DMS153 (cell line): ENCODE data around the gene SRRM3.
"Not testable (repeated sequence)": the region's sequence is repeated elsewhere in the genome, so short reads cannot be mapped to it uniquely, and the experiment has no call there.

Source experiments
- DNase-seq: peaks from one replicate; lab custom pipeline; 2025; lab: John Stamatoyannopoulos, UW

SRRM3 gene

DNA sequence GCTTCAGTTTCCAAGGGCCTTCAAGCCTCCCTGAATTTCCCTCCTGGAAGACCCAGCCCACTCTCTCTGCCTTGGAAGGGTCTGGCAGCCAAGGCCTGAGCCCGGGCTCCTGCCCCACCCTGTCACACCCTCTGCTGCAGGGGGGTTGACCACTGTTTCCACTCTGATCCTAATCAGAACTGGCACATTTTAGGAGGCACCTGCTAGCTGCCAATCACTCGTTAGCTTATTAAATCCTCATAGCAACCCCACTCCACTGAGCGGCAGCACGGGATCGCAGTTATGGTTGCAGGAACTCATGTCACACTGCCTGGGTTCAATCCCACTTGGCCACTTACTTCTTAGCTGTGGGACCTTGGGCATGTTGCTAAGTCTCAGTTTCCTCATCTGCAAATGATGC lies 113.7 kb downstream of the SRRM3 start:
- DNase-seq = no peak

DNA sequence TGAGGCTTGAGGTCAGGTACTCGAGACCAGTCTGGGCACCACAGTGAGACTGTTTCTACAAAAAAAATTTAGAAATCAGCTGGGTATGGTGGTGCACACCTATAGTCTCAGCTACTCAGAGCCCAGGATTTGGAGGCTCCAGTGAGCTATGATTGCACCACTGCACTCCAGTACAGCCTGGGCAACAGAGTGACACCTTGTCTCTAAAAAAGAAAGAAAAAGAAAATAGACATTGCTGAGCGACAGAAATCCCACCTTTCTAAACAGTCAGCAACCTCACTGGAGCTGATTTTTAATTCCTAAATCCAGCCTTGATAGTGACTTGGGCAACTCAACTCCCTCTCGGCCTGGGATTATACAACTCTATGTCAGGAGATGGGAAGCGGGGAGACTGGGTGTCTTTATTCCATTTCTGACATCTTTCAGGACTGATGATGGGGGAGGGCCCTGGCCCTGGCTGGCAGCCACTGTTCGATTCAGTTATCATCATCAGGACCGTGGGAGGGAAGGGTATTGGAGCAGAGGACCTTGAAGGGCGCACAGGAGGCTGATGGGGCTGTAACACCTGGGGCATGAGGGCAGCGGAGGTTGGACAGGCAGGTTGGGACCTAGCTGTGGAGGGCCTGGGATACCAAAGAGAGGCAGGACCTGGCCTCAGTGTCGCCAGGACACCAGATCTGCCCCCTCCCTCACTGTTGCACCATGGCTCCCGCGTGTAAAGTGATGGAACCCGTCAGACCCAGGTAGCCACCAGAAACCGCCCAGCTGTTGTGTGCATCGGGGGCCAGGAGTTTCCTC lies 115.5 kb downstream of the SRRM3 start:
- DNase-seq = no peak

DNA sequence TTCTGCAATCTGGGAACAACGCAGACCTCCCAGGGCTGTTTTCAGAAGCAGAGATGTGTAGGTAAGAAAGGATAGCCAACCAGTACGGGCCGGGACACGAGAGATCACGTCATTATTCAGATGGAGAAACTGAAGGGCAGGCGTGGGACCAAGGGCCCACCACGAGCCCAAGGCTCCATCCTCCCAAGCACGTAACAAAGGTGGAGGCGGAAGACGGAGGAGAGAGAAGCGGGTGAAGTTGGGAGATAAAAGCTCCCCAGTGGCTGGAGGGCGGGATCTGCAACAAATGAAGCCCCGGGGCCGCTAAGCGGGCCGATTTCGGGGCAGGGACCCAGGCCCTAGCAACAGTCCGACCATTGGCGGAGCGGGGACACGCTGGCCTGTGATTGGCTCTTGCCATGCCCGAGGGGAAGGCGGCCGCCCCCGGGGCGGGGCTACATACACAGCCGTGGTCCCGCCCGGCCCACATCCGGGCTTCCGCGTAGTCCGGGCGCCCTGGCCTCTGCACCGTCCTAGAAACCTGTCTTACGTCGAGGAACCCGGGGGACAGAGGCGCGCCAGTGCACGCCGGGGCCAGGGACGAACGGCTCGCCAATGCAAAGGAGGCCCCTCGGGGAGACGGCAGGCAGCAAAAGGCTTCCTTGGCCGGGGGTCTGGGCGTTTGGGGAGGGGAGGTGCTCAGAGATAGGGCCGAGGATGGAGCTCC lies 116.2 kb downstream of the SRRM3 start:
- peak; percentile 95 for DNase-seq

DNA sequence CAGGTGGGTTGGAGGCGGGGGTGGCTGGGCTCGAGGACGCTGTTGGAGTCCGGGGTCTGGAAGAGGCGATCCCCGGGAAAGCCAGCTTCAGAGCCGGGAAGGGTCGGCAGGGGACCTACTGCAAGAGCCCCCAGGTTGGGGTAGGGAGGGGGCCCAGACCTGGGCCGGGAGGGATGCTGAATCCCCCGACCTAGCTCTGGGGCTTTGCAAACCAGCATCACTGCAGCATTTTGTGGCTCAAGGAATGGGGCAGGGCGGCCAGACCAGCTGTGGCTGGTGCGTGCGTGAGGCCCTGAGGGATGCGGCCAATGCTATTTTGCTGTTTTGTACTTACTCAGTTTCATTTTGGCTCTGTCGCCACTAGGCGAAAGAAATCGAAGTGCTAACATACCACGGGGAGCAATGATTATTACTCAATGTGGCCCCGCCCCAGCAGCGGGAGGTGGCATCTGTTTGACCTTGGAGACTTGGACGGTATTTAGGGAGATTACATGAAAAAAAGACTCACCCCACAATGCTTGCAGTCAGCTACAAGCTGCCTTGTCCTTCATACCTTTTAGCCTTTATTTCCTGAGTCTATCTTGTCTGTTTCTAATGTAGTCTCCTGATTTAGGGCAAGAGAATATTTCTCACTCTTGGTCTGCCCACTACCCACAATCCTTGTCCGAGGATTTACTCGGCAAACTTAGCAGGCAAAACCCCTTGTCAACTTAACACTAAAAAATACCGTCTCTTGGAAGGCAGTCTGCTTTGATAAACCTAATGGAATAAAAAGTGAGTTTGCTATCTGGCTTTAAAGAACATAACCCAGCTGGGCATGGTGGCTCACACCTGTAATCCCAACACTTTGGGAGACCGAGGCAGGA lies 117.0 kb downstream of the SRRM3 start:
- peak; percentile 23 for DNase-seq

DNA sequence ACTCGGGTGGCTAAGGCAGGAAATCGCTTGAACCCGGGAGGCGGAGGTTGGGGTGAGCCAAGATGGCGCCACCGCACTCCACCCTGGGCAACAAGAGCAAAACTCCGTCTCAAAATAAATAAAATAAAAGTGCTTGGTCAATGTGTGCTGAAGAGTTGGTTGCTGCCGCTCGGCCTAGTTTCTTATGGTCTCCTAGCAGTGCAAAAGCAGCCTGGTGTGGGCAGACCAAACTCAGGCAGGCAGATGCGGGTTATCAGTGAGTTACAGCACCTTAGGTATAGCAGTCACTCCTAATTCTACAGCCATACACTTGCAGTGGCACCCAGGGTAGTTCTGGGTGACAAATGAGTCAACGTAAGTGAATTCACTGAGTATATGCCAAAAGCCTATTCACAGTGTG lies 123.4 kb downstream of the SRRM3 start:
- no peak for DNase-seq

DNA sequence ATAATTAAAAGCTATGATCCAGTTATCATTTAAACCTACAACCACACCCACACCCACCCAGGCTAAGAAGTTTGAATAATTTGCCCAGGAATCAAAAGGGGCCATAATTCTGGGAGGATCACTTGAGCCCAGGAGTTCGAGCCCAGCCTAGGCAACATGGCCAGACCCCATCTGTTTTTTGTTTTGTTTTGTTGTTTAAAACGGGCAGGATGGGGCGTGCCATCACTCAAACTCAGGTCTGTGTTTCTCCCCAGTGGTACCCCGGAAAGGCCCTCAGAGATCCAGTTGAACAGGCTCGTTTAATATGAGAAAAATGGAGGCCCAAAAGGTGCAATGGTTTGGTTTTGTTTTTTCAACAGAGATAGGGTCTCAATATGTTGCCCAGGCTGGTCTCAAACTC lies 124.1 kb downstream of the SRRM3 start:
- DNase-seq = no peak

DNA sequence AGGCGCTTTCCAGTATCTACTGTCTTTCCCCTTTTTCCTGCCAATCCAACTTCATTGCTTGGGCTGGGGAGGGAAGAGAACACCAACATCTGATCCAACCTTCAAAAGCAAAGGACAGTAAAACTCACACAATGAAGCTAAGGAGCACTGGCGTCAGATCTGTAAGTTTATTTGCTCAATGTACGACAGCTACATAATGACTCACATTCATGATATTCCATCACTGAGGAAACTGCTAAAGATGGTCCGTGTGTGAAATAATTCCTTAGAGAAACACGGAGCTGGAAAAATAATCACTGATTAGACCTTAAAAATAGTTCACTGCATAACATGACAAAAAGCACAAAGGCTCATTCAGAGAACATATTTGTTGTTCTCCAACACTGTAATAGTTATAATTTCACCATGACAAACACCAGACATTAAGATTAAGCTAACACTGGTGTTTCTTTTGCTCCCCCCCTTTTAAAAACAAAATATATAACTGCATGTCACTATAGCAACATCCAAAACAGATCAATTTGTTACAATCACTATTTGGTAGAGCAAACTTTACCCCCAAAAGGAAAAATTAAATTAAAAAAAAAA lies 125.0 kb downstream of the SRRM3 start:
- DNase-seq = no peak

DNA sequence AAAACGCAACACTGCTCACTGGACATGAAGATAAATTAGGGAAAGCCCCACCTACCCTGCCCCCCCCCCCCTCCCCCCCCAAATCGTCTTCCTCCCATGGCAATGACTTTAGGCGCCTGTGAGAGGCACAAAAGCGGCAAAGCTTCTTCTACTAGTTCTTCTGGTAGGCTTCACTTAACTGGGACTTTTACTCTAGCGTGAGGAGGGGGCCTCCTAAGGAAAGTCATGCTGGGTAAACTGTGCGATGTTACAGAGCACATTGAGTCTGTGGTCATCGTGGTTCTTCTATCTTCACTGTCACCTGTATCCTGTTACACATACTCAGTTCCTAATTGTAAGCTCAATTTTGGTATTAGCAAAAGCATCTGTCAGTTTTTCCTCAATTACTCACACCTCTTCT lies 125.9 kb downstream of the SRRM3 start:
- no peak for DNase-seq

DNA sequence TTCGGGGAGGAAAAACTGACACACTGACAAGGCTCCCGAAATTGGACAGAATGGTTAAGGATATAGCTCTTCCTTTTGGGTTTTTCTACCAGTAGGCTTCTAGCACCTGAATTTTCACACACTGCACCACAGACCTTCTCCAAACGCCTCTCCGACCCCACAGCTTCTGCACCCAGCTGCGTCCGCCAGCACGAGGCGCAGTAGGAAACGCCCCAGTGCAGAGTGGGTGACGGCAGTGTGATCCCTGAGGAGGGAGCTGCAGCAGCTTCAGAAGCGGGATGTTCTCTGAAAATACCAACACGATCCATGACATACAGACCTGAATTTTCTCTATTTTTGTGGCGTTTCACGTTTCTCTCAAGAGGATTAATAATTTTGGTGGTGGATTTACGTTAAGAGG lies 126.7 kb downstream of the SRRM3 start:
- no peak for DNase-seq

DNA sequence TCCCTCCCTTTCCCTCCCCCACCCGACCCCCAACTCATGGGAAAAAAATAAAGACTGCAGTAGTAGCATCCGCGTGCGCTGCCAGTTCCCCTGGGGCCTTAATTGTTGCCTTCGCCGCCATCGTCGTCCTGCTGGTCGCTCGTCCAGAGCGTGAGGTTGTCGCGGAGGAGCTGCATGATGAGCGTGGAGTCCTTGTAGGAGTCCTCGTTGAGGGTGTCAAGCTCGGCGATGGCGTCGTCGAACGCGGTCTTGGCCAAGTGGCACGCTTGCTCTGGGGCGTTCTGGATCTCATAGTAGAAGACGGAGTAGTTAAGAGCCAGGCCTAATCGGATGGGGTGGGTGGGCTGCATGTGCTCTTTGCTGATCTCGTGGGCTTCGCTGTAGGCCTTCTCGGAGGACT lies 127.8 kb downstream of the SRRM3 start:
- no peak for DNase-seq

DNA sequence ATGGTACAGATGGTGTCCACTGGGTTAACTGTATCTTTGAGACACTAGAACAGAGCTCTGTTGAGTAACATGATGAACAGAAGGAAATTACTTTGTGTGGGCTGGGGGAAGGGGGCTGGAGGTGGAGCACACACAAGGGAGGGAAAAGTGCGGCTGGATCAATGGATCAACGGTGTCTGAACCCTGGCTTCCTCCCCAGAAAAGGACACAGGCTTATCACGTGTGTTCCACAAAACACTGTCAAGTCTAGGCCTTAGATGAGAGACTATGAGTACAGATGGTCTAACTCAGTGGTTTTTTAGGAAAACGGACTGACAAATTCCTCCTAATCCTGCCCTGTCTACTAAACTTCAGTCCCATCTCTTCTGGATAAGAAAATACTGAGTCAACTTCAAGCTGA lies 128.6 kb downstream of the SRRM3 start:
- DNase-seq = no peak

DNA sequence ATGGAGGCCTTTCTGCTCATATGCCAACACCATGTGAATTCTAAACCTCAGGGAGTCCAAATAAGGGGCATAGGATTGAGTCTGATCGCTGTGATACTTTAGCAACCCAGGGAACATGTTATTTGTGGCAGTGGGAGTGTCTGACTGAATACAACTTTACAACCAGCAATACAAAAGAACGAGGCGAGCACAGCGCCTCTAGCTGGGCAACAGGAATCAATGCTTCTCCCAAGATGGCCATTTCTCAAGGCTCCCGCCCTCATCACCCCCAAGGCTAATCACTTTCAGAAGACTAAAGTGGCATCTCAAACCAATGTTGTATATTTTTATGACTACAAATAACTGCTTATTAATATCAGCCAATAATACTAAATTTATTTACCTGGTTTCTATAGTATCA lies 129.0 kb downstream of the SRRM3 start:
- no peak for DNase-seq

DNA sequence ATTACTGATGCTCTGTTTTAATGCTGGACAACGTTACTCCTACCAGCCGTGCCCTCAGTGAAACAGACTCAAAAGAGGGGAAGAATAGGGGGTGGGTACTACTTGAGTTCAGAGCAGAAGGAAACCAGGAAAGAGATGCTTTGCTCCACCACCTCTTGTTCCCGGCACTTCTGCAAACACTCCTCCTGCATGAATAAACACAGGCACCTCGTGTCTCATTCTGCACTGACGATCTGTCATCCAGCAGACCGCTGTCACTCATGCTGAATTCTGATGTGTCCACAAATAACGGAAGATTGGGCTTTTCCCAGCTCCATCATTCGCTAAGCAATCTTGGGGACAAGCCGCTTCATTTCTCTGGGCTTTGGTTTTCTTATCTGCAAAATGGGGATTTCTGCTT lies 130.4 kb downstream of the SRRM3 start:
- DNase-seq = peak; percentile 11

DNA sequence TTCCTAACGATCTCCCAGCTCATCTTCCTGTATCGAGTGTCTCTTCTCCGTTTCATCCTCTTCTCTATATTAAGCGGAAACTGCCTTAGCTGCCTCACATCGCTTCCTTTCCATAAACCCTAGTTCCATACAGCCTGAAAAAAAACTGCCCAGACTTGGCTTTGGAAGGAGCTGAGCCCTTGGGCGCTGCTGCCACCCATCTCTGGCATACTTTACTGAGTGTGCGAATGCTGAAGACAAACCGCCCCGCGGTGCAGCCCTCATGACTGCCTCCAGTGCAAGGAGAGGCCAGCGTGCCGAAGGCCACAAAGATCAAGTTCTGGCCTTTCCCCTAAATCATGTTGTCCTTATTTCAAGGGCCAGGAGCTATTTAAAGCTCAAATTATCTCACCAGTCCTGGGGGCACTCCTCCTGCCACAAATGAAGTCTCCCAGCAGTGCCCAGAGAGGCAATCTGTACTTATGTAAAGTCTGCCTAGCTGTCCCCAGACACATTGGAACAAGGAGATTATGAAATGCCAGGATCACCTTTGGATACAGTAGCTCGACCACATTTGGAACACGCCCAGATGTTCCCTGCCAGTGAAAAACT lies 131.9 kb downstream of the SRRM3 start:
- DNase-seq = no peak

DNA sequence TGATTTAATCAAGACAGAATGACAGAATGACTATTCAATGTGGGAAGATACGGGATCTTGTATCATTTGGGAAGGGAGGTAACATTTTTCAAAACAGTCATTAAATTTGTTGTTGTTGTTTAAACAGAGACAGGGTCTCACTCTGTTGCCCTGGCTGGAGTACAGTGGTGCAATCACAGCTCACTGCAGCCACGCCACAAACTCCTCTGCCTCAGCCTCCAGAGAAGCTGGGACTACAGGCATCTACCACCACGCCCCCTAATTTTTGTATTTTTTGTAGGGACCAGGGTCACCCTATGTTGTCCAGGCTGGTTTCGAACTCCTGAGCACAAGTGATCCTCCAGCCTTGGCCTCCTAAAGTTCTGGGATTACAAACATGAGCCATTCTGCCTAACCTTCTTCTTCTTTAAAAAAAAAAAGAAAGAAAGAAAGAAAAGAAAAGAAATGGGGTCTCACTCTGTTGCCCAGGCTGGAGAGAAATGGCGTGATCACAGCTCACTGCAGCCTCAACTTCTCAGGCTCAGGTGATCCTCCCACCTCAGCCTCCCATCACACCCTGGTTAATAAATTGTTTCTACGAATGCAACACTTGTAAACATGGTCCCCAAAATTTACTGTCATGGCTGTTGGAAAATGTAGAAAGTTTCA lies 132.7 kb downstream of the SRRM3 start:
- DNase-seq = no peak

DNA sequence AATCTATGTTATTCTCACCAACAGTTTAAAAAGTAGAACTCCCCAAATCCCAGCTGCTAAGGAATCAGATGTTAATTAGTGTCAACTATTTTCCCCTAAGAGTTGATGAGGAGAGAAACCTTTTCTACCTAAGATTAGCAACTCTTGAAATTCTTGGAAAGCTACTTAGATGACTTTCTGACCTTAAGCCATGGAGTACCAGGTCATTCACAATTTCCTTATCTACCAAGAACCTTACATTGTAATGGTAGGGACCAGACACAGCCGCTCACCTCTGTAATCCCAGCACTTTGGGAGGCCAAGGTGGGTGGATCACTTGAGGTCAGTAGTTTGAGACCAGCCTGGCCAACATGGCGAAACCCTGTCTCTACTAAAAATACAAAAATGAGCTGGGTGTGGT lies 133.7 kb downstream of the SRRM3 start:
- not testable (repeated sequence) for DNase-seq

DNA sequence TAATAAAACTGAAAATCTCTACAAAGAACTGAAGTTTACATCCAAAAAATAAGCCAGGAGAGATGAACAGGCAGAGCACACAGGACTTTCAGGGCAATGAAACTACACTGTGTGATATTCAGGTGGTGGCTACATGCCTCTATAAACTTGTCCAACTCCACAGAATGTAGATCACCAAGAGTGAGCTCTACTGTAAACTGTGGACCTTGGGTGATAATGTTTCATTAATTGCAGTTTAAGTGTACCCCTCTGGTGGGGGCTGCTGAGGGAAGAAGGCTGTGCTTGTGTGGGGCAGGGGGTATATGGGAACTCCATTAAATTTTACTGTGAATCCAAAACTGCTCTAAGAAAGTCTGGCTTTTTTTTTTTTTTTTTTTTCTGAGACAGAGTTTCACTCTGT lies 134.4 kb downstream of the SRRM3 start:
- no peak for DNase-seq
